ENCODE data around the gene NOL9. TPM values are rescaled to one million over a fixed set of nuclear protein-coding genes. Genes with fewer than 3 reads are reported as not detected.

Gene NOL9
- total and polyA plus RNA-seq, 2 of the 13 experiments (the other 11 are each of a cell fraction or from before 2014, with no cell fraction given) = 18.0 to 24.7 TPM

- TF ChIP-seq ZBTB37 (CRISPR knock-in tag; IDR thresholded peaks at IDR 0.05) (peak; percentile 40; the same call in 1 of the 2 replicates), ZFP37 (CRISPR knock-in tag; IDR thresholded peaks at IDR 0.05; ENCODE audit: borderline replicate concordance) (no peak), MED13 (CRISPR knock-in tag; IDR thresholded peaks at IDR 0.05) (no peak), SP2 (CRISPR knock-in tag; IDR thresholded peaks at IDR 0.05) (0 out of 2 replicates have a peak, but pooled peaks have one; percentile 16)
- TF ChIP-seq, protein P1, sequence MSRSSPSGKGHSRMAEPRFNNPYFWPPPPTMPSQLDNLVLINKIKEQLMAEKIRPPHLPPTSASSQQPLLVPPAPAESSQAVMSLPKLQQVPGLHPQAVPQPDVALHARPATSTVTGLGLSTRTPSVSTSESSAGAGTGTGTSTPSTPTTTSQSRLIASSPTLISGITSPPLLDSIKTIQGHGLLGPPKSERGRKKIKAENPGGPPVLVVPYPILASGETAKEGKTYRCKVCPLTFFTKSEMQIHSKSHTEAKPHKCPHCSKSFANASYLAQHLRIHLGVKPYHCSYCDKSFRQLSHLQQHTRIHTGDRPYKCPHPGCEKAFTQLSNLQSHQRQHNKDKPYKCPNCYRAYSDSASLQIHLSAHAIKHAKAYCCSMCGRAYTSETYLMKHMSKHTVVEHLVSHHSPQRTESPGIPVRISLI (CRISPR knock-in tag; IDR thresholded peaks at IDR 0.05; ENCODE audit: borderline replicate concordance) = peak; percentile 80
Measured at GRCh38 chr1:6511056-6511455, 43.3 kb downstream of the NOL9 start (continued).

- WGBS (ENCODE audit: low lambda C conversion rate) = 92% methylated on average over 2 of the region's 6 CpGs
- H3K79me2 ChIP-seq (ENCODE audit: insufficient read depth, low read length) = no peaks in the 10 kb centered on the region
- DNase-seq (ENCODE audit: low spot score) (no peak), FAIRE-seq (no peak), ATAC-seq (no peak)
- H2AFZ ChIP-seq (ENCODE audit: low read length) = no peak overlapping the region
- H3K27me3 ChIP-seq (ENCODE audit: control insufficient read depth in 1 of 2, insufficient read depth in 2 of 2, low read length in 2 of 2) = peaks cover 18 to 32% of the 10 kb centered on the region in 2 experiments; a peak in 4 of 5 replicates
- H3K36me3 ChIP-seq (replicated peaks in 1 of 2; ENCODE audit: control insufficient read depth in 1 of 2, insufficient read depth in 2 of 2, low read length in 2 of 2) = no peaks in the 10 kb centered on the region
- BruUV-seq (replicated peaks) = no TSS peak
- POLR2A ChIA-PET = no interaction called here
- H3K4me1 ChIP-seq (ENCODE audit: insufficient read depth, low read length) = peaks cover 75% of the 10 kb centered on the region
- no peak overlapping the region for H3K9ac ChIP-seq (ENCODE audit: insufficient read depth, low read depth, low read length)
- H3K4me2 ChIP-seq (ENCODE audit: low read depth, low read length) = peak overlapping the region; percentile 53; the same call in 1 of the 2 replicates
- no peak overlapping the region for H3K27ac ChIP-seq (ENCODE audit: extremely low read length, insufficient read depth, low read length)
- H4K20me1 ChIP-seq (ENCODE audit: insufficient read depth, low read length) = no peaks in the 10 kb centered on the region
- TF ChIP-seq ZNF121 (CRISPR knock-in tag; IDR thresholded peaks at IDR 0.05) (no peak), ZFY (CRISPR knock-in tag; IDR thresholded peaks at IDR 0.05) (peak; percentile 15; the same call in 1 of the 2 replicates)
- CTCF ChIA-PET (ENCODE audit: low intra/inter-chr PET ratio, low total read pairs) = no interaction called here
- in situ Hi-C loops (cut with HindIII; ENCODE audit: extremely low pct_ligation_motif_present, low pct_unique_long_range_greater_than_20kb) = no loop called here
- intact Hi-C loops (cut with micrococcal nuclease; ENCODE audit: unreplicated experiment) = no loop called here
- no peak overlapping the region for H3K4me3 ChIP-seq (replicated peaks in 1 of 3; ENCODE audit: insufficient read depth in 1 of 3, low read depth in 2 of 3, low read length in 3 of 3)
- no peaks in the 10 kb centered on the region for H3K9me3 ChIP-seq (ENCODE audit: low read length)
Measured at GRCh38 chr1:6510493-6510892, 43.8 kb downstream of the NOL9 start.
